ENCODE results near the gene PGLYRP1.

DNA sequence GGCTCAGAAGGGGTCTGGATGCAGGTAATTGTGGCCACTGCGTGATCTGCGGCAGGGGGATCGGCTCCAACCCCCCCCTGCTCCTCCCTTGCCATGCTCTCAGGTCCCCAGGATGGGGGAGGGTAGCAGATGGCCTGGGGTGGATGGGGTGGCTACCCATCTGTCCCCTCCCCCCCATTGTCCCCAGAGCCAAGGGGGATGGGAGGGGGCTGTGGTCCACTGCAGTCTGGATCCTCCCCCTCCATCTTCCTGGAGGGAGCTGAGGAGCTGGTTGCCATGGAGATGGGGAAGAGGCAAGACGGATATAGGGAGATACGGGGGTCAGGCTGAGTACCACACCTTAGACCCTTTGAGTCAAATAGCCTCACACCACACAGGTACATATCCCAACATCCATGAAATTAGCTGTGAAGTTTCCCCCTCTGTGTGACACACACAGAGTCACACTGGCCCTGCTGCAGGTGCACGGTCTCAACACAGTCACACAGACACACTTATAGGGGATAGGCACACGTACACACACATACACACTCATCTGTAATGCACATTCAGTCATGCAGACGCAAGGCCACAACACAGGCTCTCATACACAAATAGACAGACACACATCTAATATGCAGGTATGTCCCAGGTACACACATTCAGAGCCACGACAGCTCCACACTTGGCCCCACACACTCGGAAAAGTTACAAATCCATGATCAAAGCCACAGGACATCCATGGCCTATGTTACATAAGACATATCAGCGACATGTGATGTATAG is 47.4 kb downstream of the PGLYRP1 start:
- TF ChIP-seq RXRA (IDR thresholded peaks at IDR 0.05) = no peak
- TF ChIP-seq GABPA (IDR thresholded peaks at IDR 0.05 in 1 of 2, conservative IDR thresholded peaks at IDR 0.05 in 1 of 2) = no peak
- TF ChIP-seq, protein P1, sequence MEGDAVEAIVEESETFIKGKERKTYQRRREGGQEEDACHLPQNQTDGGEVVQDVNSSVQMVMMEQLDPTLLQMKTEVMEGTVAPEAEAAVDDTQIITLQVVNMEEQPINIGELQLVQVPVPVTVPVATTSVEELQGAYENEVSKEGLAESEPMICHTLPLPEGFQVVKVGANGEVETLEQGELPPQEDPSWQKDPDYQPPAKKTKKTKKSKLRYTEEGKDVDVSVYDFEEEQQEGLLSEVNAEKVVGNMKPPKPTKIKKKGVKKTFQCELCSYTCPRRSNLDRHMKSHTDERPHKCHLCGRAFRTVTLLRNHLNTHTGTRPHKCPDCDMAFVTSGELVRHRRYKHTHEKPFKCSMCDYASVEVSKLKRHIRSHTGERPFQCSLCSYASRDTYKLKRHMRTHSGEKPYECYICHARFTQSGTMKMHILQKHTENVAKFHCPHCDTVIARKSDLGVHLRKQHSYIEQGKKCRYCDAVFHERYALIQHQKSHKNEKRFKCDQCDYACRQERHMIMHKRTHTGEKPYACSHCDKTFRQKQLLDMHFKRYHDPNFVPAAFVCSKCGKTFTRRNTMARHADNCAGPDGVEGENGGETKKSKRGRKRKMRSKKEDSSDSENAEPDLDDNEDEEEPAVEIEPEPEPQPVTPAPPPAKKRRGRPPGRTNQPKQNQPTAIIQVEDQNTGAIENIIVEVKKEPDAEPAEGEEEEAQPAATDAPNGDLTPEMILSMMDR (IDR thresholded peaks at IDR 0.05; ENCODE audit: low read depth, low read length, missing input control) = no peak

Data from liver (tissue), 3 donors.